Measurements from ENCODE around the gene ZNF460.
A peak's percentile ranks its signal among the peaks of the same experiment; 100 is the strongest.

ZNF460 gene

GRCh38 chr19:57280962-57281400, 696 bp downstream of the ZNF460 start:
- DNase-seq (ENCODE audit: low read depth), result no peak

- no peak for DNase-seq (ENCODE audit: low read depth)
These were observed 1.8 kb downstream of the ZNF460 start for GRCh38 chr19:57282011-57282643.

- no peak for DNase-seq (ENCODE audit: low read depth)
These were observed 8.1 kb downstream of the ZNF460 start for GRCh38 chr19:57288373-57288772.

GRCh38 chr19:57290970-57291369, 10.7 kb downstream of the ZNF460 start:
- no peak for DNase-seq (ENCODE audit: low read depth)

GRCh38 chr19:57292547-57292946, 12.3 kb downstream of the ZNF460 start:
- no peak for DNase-seq (ENCODE audit: low read depth)

GRCh38 chr19:57293719-57294118, 13.4 kb downstream of the ZNF460 start:
- DNase-seq (ENCODE audit: low read depth), result no peak

GRCh38 chr19:57302020-57302465, 21.8 kb downstream of the ZNF460 start:
- DNase-seq (ENCODE audit: low read depth), result peak; percentile 100

GRCh38 chr19:57302727-57303401, 22.6 kb downstream of the ZNF460 start:
- no peak for DNase-seq (ENCODE audit: low read depth)

- DNase-seq (ENCODE audit: low read depth), result no peak
These were observed 24.8 kb downstream of the ZNF460 start for GRCh38 chr19:57305056-57305455.

- no peak for DNase-seq (ENCODE audit: low read depth)
These were observed 28.2 kb downstream of the ZNF460 start for GRCh38 chr19:57308514-57308913.

GRCh38 chr19:57310792-57311191, 30.5 kb downstream of the ZNF460 start:
- DNase-seq (ENCODE audit: low read depth), result no peak

- DNase-seq (ENCODE audit: low read depth), result no peak
These were observed 33.9 kb downstream of the ZNF460 start for GRCh38 chr19:57314146-57314545.

GRCh38 chr19:57317503-57317902, 37.2 kb downstream of the ZNF460 start:
- no peak for DNase-seq (ENCODE audit: low read depth)

- no peak for DNase-seq (ENCODE audit: low read depth)
These were observed 39.5 kb downstream of the ZNF460 start for GRCh38 chr19:57319869-57320179.

GRCh38 chr19:57320180-57321084, 40.1 kb downstream of the ZNF460 start, which contains the start of gene ZNF543:
ZNF543 (plus strand) TSS chr19:57320472; CDS start chr19:57320854, 382 bp downstream.
- DNase-seq (ENCODE audit: low read depth), result peak; percentile 95

GRCh38 chr19:57321116-57321515, 40.8 kb downstream of the ZNF460 start:
- DNase-seq (ENCODE audit: low read depth), result no peak

GRCh38 chr19:57321751-57322150, 41.5 kb downstream of the ZNF460 start:
- no peak for DNase-seq (ENCODE audit: low read depth)

- no peak for DNase-seq (ENCODE audit: low read depth)
These were observed 44.7 kb downstream of the ZNF460 start for GRCh38 chr19:57324992-57325391.

GRCh38 chr19:57327993-57328392, 47.7 kb downstream of the ZNF460 start:
- no peak for DNase-seq (ENCODE audit: low read depth)

- DNase-seq (ENCODE audit: low read depth), result no peak
These were observed 53.9 kb downstream of the ZNF460 start for GRCh38 chr19:57334191-57334590.

GRCh38 chr19:57338877-57339276, 58.6 kb downstream of the ZNF460 start:
- DNase-seq (ENCODE audit: low read depth), result no peak

- DNase-seq (ENCODE audit: low read depth), result no peak
These were observed 62.3 kb downstream of the ZNF460 start for GRCh38 chr19:57342582-57342981.
